C4-2B (cell line): ENCODE data around the gene DKK3.

Experiments
- ZFX ChIP-seq: fragments of 450-650 bp; IDR thresholded peaks from 2 replicates; pipeline ENCODE4 v1.6.1; 2017
- TF ChIP-seq, protein P1 (sequence below): fragments of 450-650 bp; conservative IDR thresholded peaks from 2 replicates; pipeline ENCODE4 v1.5.1; 2017; ENCODE audit warnings: mild to moderate bottlenecking

- TF ChIP-seq, protein P1, sequence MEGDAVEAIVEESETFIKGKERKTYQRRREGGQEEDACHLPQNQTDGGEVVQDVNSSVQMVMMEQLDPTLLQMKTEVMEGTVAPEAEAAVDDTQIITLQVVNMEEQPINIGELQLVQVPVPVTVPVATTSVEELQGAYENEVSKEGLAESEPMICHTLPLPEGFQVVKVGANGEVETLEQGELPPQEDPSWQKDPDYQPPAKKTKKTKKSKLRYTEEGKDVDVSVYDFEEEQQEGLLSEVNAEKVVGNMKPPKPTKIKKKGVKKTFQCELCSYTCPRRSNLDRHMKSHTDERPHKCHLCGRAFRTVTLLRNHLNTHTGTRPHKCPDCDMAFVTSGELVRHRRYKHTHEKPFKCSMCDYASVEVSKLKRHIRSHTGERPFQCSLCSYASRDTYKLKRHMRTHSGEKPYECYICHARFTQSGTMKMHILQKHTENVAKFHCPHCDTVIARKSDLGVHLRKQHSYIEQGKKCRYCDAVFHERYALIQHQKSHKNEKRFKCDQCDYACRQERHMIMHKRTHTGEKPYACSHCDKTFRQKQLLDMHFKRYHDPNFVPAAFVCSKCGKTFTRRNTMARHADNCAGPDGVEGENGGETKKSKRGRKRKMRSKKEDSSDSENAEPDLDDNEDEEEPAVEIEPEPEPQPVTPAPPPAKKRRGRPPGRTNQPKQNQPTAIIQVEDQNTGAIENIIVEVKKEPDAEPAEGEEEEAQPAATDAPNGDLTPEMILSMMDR = no peak
- TF ChIP-seq ZFX = no peak
Measured at GRCh38 chr11:12020546-12020945, 12.1 kb upstream of the DKK3 start.
